A673 (cell line): ENCODE results near the gene KLHL17. TPM values are rescaled to one million over a fixed set of nuclear protein-coding genes. Genes with fewer than 3 reads are reported as not detected.

Experiments
- BruUV-seq: library from RNA; stranded (reverse); fragments of 400-500 nt; replicated peaks from 2 replicates; lab custom pipeline; 2021; lab: Mats Ljungman, UMichigan
- CTCF ChIA-PET: fragments of 300-600 bp; sonication (Branson Sonifier 250); formaldehyde crosslinking; loops from one replicate; lab custom pipeline; 2022; ENCODE audit warnings: antibody characterized with exemption; lab: Charles Lee
- POLR2A ChIA-PET: fragments of 300-600 bp; sonication (Branson Sonifier 250); formaldehyde crosslinking; loops from one replicate; lab custom pipeline; 2022; ENCODE audit warnings: antibody characterized with exemption; ENCODE audit not compliant: low non-redundant PET; lab: Charles Lee
- DNase-seq: peaks from one replicate; pipeline ENCODE4 v3.0.0-alpha.2; 2015; ENCODE audit warnings: low spot score
- H3K27ac ChIP-seq: fragments of 200-600 bp; sonication (generic); 2 replicates; pipeline ENCODE4 v1.5.1; 2016; ENCODE audit warnings: mixed run types, low read depth, mild to moderate bottlenecking, mixed read lengths, antibody characterized with exemption, low read length; ENCODE audit not compliant: poor library complexity, severe bottlenecking
- H3K27me3 ChIP-seq: fragments of 200-600 bp; sonication (generic); replicated peaks from 2 replicates; pipeline ENCODE4 v1.6.1; 2017; ENCODE audit warnings: mixed run types, low read depth, mild to moderate bottlenecking, mixed read lengths, antibody characterized with exemption, low read length; ENCODE audit not compliant: insufficient read depth, poor library complexity
- H3K36me3 ChIP-seq: fragments of 200-600 bp; sonication (generic); 2 replicates; pipeline ENCODE4 v1.6.1; 2016; ENCODE audit warnings: mixed run types, mild to moderate bottlenecking, mixed read lengths, antibody characterized with exemption, low read length; ENCODE audit not compliant: insufficient read depth, poor library complexity, severe bottlenecking
- H3K4me1 ChIP-seq: fragments of 200-600 bp; sonication (generic); 2 replicates; pipeline ENCODE4 v1.6.1; 2017; ENCODE audit warnings: mixed run types, mild to moderate bottlenecking, mixed read lengths, antibody characterized with exemption, low read length; ENCODE audit not compliant: insufficient read depth, poor library complexity, severe bottlenecking
- H3K4me3 ChIP-seq: fragments of 200-600 bp; sonication (generic); 2 replicates; pipeline ENCODE4 v1.5.1; 2016; ENCODE audit warnings: low read depth, mixed run types, mild to moderate bottlenecking, mixed read lengths, low read length; ENCODE audit not compliant: poor library complexity, severe bottlenecking
- H3K9me3 ChIP-seq: fragments of 200-600 bp; sonication (generic); 2 replicates; pipeline ENCODE4 v1.6.1; 2016; ENCODE audit warnings: mixed run types, low read depth, mild to moderate bottlenecking, mixed read lengths, antibody characterized with exemption, low read length; ENCODE audit not compliant: poor library complexity, severe bottlenecking
- CTCF ChIP-seq: fragments of 300-800, 200-600 bp; sonication (generic); conservative IDR thresholded peaks from 2 replicates; pipeline ENCODE4 v1.5.1; 2017; ENCODE audit warnings: low read depth, mild to moderate bottlenecking, antibody characterized with exemption, low read length, moderate library complexity, mixed read lengths
- EZH2 ChIP-seq: fragments of 200-600 bp; sonication (generic); IDR thresholded peaks from 2 replicates; pipeline ENCODE4 v1.6.1; 2017; ENCODE audit warnings: borderline replicate concordance, low read depth, mild to moderate bottlenecking, mixed read lengths, antibody characterized with exemption, low read length; ENCODE audit not compliant: poor library complexity, severe bottlenecking
- intact Hi-C: fragments of 100-400 bp; cut with micrococcal nuclease; formaldehyde crosslinking; loops from one replicate; pipeline ENCODE4 v1.10.0; 2022; ENCODE audit not compliant: unreplicated experiment
- total RNA-seq: library from RNA; stranded (reverse); gene quantifications from 2 replicates; pipeline ENCODE4 v1.2.3, GENCODE V29; 2021

KLHL17 gene
- total RNA-seq, 1 experiment from 2014 or later: 43.3 TPM

DNA sequence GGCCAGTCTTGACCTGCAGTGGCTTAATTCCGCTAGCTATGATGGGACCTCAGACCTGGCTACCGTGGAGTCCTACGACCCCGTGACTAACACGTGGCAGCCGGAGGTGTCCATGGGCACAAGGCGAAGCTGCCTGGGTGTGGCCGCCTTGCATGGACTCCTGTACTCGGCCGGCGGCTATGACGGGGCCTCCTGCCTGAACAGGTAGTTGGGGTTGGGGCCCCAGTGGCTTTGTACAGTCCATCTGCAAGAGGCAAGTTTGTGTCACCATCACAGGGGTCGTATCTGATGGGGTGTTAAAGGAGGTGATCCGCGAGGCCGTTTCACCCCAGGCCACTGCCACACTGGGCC is 2.9 kb downstream of the KLHL17 start:
- intact Hi-C loops: no loop called here
- TF ChIP-seq EZH2: no peak
- no peak for TF ChIP-seq CTCF
- CTCF ChIA-PET: no interaction called here

GRCh38 chr1:963746-964525 is 3.6 kb downstream of the KLHL17 start:
- no peaks in the 10 kb centered on the region for H3K9me3 ChIP-seq
- no peak overlapping the region for H3K4me3 ChIP-seq
- intact Hi-C loops: no loop called here
- no TSS peak for BruUV-seq
- peaks cover 8% of the 10 kb centered on the region for H3K4me1 ChIP-seq
- TF ChIP-seq EZH2 (no peak), CTCF (no peak)
- POLR2A ChIA-PET: no interaction called here
- no peak for DNase-seq
- H3K36me3 ChIP-seq: peaks cover 6% of the 10 kb centered on the region
- H3K27me3 ChIP-seq: no peaks in the 10 kb centered on the region
- CTCF ChIA-PET: no interaction called here
- no peak overlapping the region for H3K27ac ChIP-seq

More for the DNA sequence above, 2.9 kb downstream of the KLHL17 start:
- peaks cover 6% of the 10 kb centered on the region for H3K36me3 ChIP-seq
- no TSS peak for BruUV-seq
- POLR2A ChIA-PET: no interaction called here
- H3K4me3 ChIP-seq: no peak overlapping the region
- no peak overlapping the region for H3K27ac ChIP-seq
- no peaks in the 10 kb centered on the region for H3K9me3 ChIP-seq
- no peaks in the 10 kb centered on the region for H3K27me3 ChIP-seq
- peaks cover 8% of the 10 kb centered on the region for H3K4me1 ChIP-seq
- no peak for DNase-seq

DNA sequence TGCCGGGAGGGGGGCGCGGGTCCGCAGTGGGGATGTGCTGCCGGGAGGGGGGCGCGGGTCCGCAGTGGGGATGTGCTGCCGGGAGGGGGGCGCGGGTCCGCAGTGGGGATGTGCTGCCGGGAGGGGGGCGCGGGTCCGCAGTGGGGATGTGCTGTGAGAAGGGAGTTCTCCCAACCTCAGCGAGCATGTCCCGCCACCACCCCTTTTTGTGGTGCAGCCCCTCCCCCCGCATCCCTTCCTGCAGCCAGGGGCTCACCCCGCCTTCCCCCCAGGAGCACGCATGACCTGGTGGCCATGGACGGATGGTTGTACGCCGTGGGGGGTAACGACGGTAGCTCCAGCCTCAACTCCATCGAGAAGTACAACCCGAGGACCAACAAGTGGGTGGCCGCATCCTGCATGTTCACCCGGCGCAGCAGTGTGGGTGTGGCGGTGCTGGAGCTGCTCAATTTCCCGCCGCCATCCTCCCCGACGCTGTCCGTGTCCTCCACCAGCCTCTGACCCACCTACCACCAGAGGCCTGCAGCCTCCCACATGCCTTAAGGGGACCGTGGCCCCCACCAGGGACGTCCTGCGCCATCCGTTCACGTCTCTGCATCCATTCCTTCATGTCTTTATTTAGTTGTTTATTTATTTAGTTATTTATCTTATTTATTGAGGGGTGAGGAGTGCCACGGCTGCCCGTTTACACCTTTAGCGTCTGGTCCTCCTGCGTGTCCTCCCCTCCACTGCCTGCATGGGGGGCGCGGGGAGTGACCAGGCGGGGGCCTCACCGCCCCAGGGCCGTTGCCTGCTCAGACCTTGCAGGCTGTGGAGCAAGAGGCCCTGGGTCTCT is 4.5 kb downstream of the KLHL17 start:
- DNase-seq: no peak
- peaks cover 8% of the 10 kb centered on the region for H3K4me1 ChIP-seq
- CTCF ChIA-PET: no interaction called here
- intact Hi-C loops: no loop called here
- H3K27ac ChIP-seq: no peak overlapping the region
- peaks cover 6% of the 10 kb centered on the region for H3K36me3 ChIP-seq
- TF ChIP-seq EZH2 (no peak), CTCF (no peak)
- no peak overlapping the region for H3K4me3 ChIP-seq
- H3K27me3 ChIP-seq: no peaks in the 10 kb centered on the region
- no peaks in the 10 kb centered on the region for H3K9me3 ChIP-seq
- POLR2A ChIA-PET: no interaction called here
- no TSS peak for BruUV-seq
